Natural killer cell treated with Interleukin-12 subunit alpha and Interleukin-12 subunit beta and Interleukin-15 and Interleukin-18, amount 100 ng/mL, for 72 hours (primary cell): ENCODE measurements around the gene ARID5B. TPM values are rescaled to one million over a fixed set of nuclear protein-coding genes. Genes with fewer than 3 reads are reported as not detected.

ENCODE experiments used
- ATAC-seq, 2 donors: fragments of 150-1000 bp; cut with Tn5 transposase in 1 of 2; sonication (Bioruptor Pico), chemical (Tn5 transposase) in 1 of 2; 2 replicates each; pipeline ENCODE4 v1.10.0; 2021
- DNase-seq: peaks from one replicate; pipeline ENCODE4 v3.0.0; 2022; ENCODE audit warnings: low spot score
- H3K27ac Mint-ChIP-seq, 2 donors: 1 replicate in 1 of 2; 2 replicates in 1 of 2; pipeline ENCODE4 v1.8.0; 2022; ENCODE audit warnings: mixed read lengths in 2 of 2, mild to moderate bottlenecking in 1 of 2, moderate library complexity in 1 of 2
- H3K27me3 Mint-ChIP-seq, 2 donors: 1 replicate in 1 of 2; 2 replicates in 1 of 2; pipeline ENCODE4 v1.8.0; 2022; ENCODE audit warnings: mixed read lengths in 2 of 2
- H3K36me3 Mint-ChIP-seq: one replicate; pipeline ENCODE4 v1.8.0; 2022; ENCODE audit warnings: mixed read lengths
- H3K4me1 Mint-ChIP-seq, 2 donors: 1 replicate in 1 of 2; 2 replicates in 1 of 2; pipeline ENCODE4 v1.8.0; 2022; ENCODE audit warnings: low read depth in 2 of 2, mixed read lengths in 2 of 2, mild to moderate bottlenecking in 1 of 2
- H3K4me3 Mint-ChIP-seq: one replicate; pipeline ENCODE4 v1.8.0; 2022; ENCODE audit warnings: mixed read lengths
- H3K9me3 Mint-ChIP-seq: 2 replicates; pipeline ENCODE4 v1.8.0; 2022; ENCODE audit warnings: mixed read lengths
- total RNA-seq, 2 donors: library from RNA; stranded (reverse); gene quantifications; one replicate each; pipeline ENCODE4 v1.2.3, GENCODE V29; 2022

The ARID5B gene
- total RNA-seq, 2 donors from 2014 or later = 46.1 to 51.7 TPM

GRCh38 chr10:61983255-61983654, 81.8 kb downstream of the ARID5B start:
- ATAC-seq (no peak), DNase-seq (no peak)
- Mint-ChIP-seq H3K27me3 (no peaks in the 10 kb centered on the region), H3K4me3 (no peak overlapping the region), H3K9me3 (peaks cover 10% of the 10 kb centered on the region), H3K4me1 (peaks cover 49 to 55% of the 10 kb centered on the region in 2 donors), H3K36me3 (peaks cover 14% of the 10 kb centered on the region), H3K27ac (peak overlapping the region in 1 of 2 donors; percentile 75)

DNA sequence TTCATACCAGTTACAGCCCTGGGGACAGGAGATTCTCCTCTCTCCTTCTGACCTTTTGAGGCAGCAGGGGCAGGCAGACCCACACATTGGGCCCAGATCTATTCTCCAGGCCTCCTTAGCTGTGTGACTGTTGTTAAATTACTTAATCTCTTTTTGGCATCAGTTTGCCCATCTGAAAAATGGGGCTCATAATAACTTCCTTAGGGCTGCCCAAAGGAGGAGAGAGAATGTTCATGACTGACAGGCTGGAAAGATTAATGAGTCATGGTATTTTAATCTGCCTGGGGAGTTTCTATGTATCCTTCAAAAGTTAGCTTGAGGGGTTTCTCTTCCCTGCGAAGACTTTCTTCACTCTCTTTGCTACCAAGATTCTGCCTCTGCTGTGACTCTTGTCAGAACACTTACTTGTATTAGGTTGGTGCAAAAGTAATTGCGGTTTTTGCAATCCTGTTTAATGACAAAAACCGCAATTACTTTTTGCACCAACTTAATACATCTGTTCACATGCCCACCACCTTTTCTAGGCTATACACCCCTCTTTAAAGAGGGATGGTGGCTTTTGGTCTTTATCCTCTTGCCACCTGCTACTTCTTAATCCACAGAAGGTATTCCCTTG, 83.4 kb downstream of the ARID5B start:
- Mint-ChIP-seq H3K27me3 (no peaks in the 10 kb centered on the region), H3K27ac (peak overlapping the region; percentile 96 to 100), H3K36me3 (peaks cover 5% of the 10 kb centered on the region), H3K4me1 (peaks cover 48 to 58% of the 10 kb centered on the region in 2 donors), H3K4me3 (peak overlapping the region; percentile 43), H3K9me3 (peaks cover 10% of the 10 kb centered on the region)
- ATAC-seq (no peak), DNase-seq (no peak)

DNA sequence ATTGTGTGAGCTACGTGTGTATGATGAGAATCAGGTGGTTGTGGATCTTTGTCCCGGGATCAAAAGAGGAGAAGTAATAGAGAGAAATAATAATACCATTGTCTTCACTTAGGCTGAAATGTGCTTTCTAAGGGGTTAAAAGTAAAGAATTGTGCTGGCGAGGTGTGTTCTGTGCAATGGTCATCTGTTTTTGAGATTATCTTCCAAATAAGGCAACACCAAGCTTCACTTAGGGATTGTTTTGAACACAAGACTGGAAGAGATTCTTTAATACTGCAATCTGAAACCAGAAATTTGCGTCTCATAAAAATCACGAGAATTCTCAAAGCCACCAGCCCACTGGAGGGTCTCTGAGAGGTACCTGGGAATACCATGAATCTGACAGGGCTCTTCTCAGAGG, 84.2 kb downstream of the ARID5B start:
- no peak for ATAC-seq
- Mint-ChIP-seq H3K4me1 (peaks cover 56 to 62% of the 10 kb centered on the region in 2 donors), H3K27me3 (no peaks in the 10 kb centered on the region), H3K4me3 (peak overlapping the region; percentile 43), H3K27ac (peak overlapping the region; percentile 96 to 100), H3K9me3 (peaks cover 10% of the 10 kb centered on the region), H3K36me3 (peaks cover 5% of the 10 kb centered on the region)
- DNase-seq = no peak

DNA sequence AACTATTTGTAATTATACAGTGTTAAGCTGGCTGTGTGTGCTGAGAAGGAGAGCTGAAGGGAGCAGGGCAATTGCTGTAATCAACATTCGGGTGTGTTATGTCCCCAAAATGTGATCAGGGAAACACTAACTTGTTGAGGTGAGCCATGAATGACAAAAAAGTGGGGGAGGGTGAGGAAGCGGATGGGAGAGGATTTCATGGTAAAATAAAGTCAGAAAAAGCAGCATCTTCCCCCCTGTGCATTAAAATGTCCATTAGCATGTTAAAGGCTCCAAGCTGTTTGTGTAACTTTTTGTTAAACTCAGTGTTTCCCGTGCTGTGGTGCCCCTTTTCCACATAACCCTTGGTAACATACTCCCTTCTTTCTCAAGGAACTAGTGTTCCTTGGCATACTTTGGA, 84.9 kb downstream of the ARID5B start:
- H3K27ac Mint-ChIP-seq = peak overlapping the region; percentile 96 to 100
- peaks cover 63 to 64% of the 10 kb centered on the region in 2 donors for H3K4me1 Mint-ChIP-seq
- peaks cover 10% of the 10 kb centered on the region for H3K9me3 Mint-ChIP-seq
- H3K36me3 Mint-ChIP-seq = peaks cover 9% of the 10 kb centered on the region
- DNase-seq (no peak), ATAC-seq (no peak)
- H3K4me3 Mint-ChIP-seq = peak overlapping the region; percentile 77
- no peaks in the 10 kb centered on the region for H3K27me3 Mint-ChIP-seq

DNA sequence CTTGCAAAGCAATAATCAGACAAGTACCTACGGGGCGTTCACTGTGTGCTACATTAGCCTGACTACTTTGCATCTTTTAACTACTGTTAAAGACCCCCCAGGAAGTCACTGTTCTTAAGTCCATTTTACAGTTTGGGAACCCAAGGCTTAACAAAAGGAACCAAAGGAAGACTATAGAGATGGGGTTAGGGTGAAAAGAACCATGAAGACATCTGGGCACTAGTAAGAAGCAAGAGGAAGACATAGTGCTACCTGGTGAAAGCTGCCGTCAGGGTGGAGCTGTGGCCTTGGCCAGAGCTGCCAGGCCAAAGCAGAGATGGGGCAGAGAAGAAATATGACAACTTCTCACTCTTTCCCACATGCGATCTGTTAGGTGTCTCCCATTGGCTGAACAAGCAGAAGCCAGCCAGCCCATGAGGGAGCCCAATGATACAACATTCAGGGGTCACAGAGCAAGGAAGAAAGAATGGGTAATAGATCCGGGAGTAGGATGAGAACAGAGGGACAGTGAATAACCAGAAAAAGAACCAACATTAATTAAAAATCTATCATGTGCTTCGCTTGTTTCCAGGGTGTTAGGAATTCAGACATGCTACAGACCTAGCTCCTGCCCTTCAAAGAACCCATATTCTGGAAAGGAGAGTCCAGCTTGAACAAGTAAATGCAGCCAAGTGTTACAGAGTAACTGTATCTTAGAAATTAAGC, 85.4 kb downstream of the ARID5B start:
- Mint-ChIP-seq H3K4me3 (peak overlapping the region; percentile 77), H3K36me3 (peaks cover 9% of the 10 kb centered on the region), H3K4me1 (peaks cover 65 to 67% of the 10 kb centered on the region in 2 donors), H3K27me3 (no peaks in the 10 kb centered on the region), H3K27ac (peak overlapping the region; percentile 96 to 100), H3K9me3 (peaks cover 10% of the 10 kb centered on the region)
- DNase-seq = no peak
- peak in 1 of 2 donors; percentile 4 for ATAC-seq

DNA sequence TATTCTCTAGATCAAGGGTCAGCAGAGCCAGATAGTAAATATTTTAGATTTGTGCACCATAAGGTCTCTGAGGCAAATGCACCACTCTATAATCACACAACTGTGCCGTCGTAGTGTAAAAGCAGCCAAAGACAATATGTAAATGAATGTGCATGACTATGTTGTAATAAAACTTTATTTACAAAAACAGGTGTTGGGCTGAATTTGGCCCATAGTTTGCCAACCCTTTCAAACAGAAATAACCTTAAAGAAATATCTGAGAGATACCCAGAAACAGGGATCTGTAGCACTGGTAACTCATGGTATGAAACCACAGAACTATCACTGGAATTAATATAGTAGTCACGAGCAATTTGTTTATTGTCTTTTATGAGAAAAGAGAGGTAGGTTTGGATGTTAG, 86.0 kb downstream of the ARID5B start:
- Mint-ChIP-seq H3K36me3 (peaks cover 9% of the 10 kb centered on the region), H3K4me1 (peaks cover 70 to 73% of the 10 kb centered on the region in 2 donors)

GRCh38 chr10:61987951-61988379, 86.5 kb downstream of the ARID5B start:
- Mint-ChIP-seq H3K4me1 (peaks cover 70 to 78% of the 10 kb centered on the region in 2 donors), H3K9me3 (peaks cover 10% of the 10 kb centered on the region), H3K27ac (peak overlapping the region; percentile 96 to 100), H3K4me3 (peak overlapping the region; percentile 77), H3K27me3 (no peaks in the 10 kb centered on the region), H3K36me3 (peaks cover 9% of the 10 kb centered on the region)
- ATAC-seq (peak; percentile 91 to 95), DNase-seq (peak; percentile 72)

More for the DNA sequence above, 86.0 kb downstream of the ARID5B start:
- Mint-ChIP-seq H3K27me3 (no peaks in the 10 kb centered on the region), H3K4me3 (peak overlapping the region; percentile 77), H3K27ac (peak overlapping the region; percentile 96 to 100), H3K9me3 (peaks cover 10% of the 10 kb centered on the region)
- ATAC-seq = peak; percentile 0 to 2
- DNase-seq = no peak

DNA sequence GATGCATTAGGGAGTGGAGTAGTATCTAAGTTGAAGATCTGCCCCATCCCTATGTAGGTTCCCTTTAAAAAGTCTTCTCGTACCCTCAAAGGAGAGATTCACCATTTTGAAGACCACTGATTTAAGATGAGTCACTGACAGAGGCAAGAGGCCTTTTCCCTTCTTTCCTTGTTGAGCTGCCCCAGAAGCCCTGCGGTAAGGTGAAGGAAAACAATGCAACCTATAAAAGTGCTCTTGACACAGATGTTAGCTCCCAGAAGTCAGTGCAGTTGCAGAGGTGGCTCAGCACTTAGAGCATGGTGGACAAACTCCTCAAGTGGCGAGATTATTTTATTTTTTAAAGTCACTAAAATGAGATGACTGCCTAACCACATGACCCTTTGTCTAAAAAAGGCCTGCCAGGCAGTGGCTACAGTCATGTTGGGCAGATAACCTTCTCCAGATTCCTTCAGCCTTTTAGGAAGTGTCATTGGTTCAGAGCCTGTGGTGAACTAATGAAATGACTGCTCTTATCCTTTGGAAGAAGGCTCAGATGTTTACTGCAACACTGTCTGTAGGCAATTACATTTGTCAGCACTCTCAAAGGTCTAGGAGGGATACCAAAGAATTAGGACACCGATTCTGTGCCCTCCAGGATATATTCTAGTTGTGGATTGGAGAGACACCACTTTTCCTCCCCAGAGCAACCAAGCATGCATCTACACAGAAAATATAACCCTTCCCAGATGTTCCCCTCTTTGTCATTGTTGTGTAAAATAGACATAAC, 88.7 kb downstream of the ARID5B start:
- H3K9me3 Mint-ChIP-seq = peaks cover 10% of the 10 kb centered on the region
- DNase-seq (no peak), ATAC-seq (no peak)
- H3K27ac Mint-ChIP-seq = peak overlapping the region; percentile 93 to 100
- H3K27me3 Mint-ChIP-seq = no peaks in the 10 kb centered on the region
- H3K4me3 Mint-ChIP-seq = peak overlapping the region; percentile 9
- H3K36me3 Mint-ChIP-seq = peaks cover 9% of the 10 kb centered on the region
- peaks cover 77 to 85% of the 10 kb centered on the region in 2 donors for H3K4me1 Mint-ChIP-seq

GRCh38 chr10:61990761-61991135, 89.2 kb downstream of the ARID5B start:
- H3K4me1 Mint-ChIP-seq = peaks cover 75 to 82% of the 10 kb centered on the region in 2 donors
- H3K4me3 Mint-ChIP-seq = peak overlapping the region; percentile 86
- no peaks in the 10 kb centered on the region for H3K27me3 Mint-ChIP-seq
- ATAC-seq (no peak), DNase-seq (no peak)
- peak overlapping the region; percentile 93 to 100 for H3K27ac Mint-ChIP-seq
- peaks cover 5% of the 10 kb centered on the region for H3K9me3 Mint-ChIP-seq
- peaks cover 11% of the 10 kb centered on the region for H3K36me3 Mint-ChIP-seq

GRCh38 chr10:61991166-61991565, 89.7 kb downstream of the ARID5B start:
- no peak for DNase-seq
- no peak for ATAC-seq
- peaks cover 73 to 81% of the 10 kb centered on the region in 2 donors for H3K4me1 Mint-ChIP-seq
- peaks cover 13% of the 10 kb centered on the region for H3K36me3 Mint-ChIP-seq
- H3K4me3 Mint-ChIP-seq = peak overlapping the region; percentile 86
- H3K9me3 Mint-ChIP-seq = peaks cover 5% of the 10 kb centered on the region
- H3K27ac Mint-ChIP-seq = peak overlapping the region; percentile 93 to 100
- no peaks in the 10 kb centered on the region for H3K27me3 Mint-ChIP-seq

GRCh38 chr10:61992059-61992460, 90.6 kb downstream of the ARID5B start:
- peak; percentile 43 to 64 for ATAC-seq
- H3K36me3 Mint-ChIP-seq = peaks cover 12% of the 10 kb centered on the region
- H3K27ac Mint-ChIP-seq = peak overlapping the region; percentile 93 to 100
- H3K4me1 Mint-ChIP-seq = peaks cover 67 to 76% of the 10 kb centered on the region in 2 donors
- H3K4me3 Mint-ChIP-seq = peak overlapping the region; percentile 86
- H3K9me3 Mint-ChIP-seq = peaks cover 2% of the 10 kb centered on the region
- peak; percentile 72 for DNase-seq
- H3K27me3 Mint-ChIP-seq = no peaks in the 10 kb centered on the region

GRCh38 chr10:61992671-61993668, 91.5 kb downstream of the ARID5B start:
- ATAC-seq = peak; percentile 77 to 84
- DNase-seq = peak; percentile 77
- Mint-ChIP-seq H3K9me3 (peaks cover 4% of the 10 kb centered on the region), H3K27me3 (no peaks in the 10 kb centered on the region), H3K36me3 (peaks cover 13% of the 10 kb centered on the region), H3K27ac (peak overlapping the region; percentile 93 to 100), H3K4me1 (peaks cover 64 to 69% of the 10 kb centered on the region in 2 donors), H3K4me3 (peak overlapping the region; percentile 86)
